GM18861 (cell line): ENCODE data around the gene KCNK5.

Experiments
- ATAC-seq: cut with Tn5 transposase; IDR thresholded peaks from one replicate; pipeline ENCODE4 v1.9.1; 2021; ENCODE audit not compliant: unreplicated experiment

The KCNK5 gene

DNA sequence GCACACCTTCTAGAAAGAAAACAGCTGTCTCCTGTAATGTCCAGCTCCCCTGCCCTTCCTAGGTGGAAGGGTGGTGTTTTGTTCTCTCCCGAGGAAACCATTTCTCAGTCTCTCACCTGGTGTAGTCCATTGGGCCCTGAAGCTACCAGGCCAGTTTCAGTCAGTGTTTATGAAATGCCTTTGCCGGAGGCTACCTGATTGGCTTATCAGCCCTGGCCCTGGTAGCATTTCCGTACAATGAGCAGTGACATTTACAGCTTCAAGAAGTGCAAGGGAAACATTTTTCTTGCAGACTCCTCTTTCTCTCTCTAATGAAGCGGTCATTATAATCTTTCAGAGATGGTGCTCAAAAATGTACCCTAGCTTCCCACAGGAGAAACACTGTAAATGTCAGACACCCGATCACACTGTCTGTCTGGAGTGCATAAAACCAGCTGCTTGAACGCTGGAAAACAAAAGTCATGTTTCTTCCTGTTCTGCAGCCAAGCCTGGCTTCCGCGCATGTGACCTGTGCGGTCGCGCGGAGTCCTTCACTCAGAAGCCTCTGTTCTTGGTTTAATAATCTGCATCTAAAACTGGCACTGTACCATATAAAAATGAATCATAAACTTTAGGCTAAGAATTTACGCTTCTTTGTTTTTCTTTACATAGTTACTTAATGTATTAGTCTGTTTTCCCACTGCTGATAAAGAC lies 85.9 kb downstream of the KCNK5 start:
- ATAC-seq, result no peak

DNA sequence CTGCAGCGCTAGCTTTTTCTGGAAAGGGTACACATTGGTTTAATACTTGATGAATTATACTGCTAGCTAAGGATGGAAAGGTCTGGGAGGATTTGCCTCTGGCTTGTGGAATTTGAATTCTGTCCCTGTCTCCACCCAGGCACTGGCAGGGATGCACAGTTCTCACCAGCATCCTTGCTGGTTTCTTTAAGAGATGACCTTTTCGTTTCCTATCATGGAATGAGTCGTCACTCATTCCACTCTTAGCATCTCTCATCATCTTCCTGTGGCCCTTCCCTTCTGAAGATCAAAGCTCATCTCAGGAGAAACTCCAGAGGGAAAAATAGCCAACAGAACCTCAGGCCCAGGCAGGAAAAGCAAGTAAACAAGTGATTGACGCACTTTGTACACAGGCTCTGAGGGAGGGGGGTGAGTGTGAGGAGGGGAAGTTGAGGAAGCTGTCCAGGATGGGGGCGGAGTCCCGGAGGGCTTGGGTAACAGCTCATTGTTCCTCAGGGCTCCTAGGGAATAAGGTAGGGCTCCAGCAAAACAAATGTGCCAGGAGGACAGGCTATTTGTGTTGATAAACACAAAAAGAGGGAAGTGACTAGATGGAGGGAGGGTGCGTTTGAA lies 88.6 kb downstream of the KCNK5 start:
- ATAC-seq, result no peak
